HG02571 (cell line): Measurements from ENCODE around the gene MBP.
A peak's percentile ranks its signal among the peaks of the same experiment; 100 is the strongest.

Experiments
- ATAC-seq: cut with Tn5 transposase; IDR thresholded peaks from one replicate; pipeline ENCODE4 v1.9.1; 2021; ENCODE audit warnings: mild to moderate bottlenecking, moderate library complexity; ENCODE audit not compliant: unreplicated experiment

Gene MBP

DNA sequence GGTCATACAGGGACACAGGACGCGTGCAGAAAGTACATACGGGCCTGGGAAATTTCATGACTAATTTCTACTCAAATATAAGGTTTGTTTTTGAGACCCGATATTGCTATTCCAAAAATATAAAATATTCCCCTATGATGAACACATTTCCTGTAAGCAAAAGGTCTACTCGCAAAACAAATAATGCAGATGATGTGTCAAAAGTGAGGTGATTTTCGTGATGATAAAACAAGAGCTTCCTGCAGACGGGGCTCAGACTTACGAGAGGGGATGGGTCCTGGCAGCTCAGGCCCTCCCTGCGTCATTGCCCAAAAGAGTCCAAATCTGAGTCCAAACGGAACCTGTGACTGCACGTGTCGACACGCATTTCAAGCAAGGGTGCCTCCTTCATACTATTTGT lies 62.7 kb downstream of the MBP start:
- ATAC-seq = no peak

DNA sequence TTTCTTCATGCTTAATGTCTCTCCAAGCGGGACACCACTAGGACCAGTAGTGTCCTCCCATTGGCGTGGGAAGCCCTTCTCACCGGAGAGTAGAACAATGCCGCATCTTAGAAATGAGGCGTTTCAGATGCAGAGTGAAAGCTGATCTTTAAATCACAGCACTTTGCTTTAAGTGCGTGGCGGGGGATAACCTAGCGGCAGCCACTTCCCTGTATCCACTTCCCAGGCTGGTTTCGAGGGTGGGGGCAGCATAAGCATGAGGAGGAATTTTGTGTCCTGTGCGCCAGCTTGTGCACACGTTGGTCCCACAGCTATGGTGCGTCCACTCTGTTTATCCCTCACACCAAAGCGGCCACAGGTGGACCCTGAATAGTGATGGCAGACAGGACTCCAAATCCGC lies 63.1 kb downstream of the MBP start:
- no peak for ATAC-seq

DNA sequence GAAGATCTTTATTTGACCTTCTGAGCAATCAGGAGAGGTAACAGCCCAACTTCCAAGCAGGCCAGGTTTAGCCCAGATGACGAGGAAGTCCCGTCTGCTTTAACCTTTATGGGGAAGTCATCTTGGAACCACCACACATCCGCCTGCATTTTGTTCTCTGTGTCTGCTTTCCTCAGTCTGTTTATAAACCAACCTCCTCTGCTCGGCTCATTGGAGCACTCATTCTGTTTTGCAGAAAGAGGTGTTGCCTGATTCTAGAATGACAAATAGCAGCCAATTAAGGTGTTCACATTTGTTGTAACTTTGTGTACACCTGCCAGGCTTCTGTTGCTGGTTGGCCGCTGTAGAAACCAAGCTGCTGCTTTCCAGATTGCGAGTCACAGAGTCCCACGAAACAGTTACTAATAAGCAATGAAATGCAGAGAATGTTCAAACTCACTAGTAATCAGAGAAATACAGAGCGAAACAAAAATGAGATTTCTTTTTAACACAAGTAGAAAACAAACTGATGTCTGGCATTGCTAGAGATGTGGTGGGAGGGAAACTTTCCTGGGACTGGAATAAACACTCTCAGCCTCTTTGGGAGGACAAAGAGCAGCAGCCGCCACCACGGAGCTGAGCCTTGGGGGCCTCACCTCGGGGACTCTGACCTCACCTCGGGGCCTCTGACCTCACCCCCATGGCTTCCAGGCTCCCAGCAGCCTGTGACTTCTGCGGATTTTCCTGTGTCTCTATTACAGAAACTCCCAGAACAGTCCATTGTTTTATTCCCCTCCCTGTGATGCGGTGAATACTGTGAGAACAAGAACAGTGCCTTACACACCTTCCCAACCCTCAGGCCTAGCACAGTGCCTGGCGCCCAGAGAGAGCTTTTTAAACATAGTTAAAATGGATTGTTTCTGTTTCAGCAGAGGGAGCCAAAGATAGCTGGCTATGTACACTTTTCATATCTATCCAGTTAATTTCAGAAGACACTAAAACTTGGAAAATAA lies 64.0 kb downstream of the MBP start:
- no peak for ATAC-seq

DNA sequence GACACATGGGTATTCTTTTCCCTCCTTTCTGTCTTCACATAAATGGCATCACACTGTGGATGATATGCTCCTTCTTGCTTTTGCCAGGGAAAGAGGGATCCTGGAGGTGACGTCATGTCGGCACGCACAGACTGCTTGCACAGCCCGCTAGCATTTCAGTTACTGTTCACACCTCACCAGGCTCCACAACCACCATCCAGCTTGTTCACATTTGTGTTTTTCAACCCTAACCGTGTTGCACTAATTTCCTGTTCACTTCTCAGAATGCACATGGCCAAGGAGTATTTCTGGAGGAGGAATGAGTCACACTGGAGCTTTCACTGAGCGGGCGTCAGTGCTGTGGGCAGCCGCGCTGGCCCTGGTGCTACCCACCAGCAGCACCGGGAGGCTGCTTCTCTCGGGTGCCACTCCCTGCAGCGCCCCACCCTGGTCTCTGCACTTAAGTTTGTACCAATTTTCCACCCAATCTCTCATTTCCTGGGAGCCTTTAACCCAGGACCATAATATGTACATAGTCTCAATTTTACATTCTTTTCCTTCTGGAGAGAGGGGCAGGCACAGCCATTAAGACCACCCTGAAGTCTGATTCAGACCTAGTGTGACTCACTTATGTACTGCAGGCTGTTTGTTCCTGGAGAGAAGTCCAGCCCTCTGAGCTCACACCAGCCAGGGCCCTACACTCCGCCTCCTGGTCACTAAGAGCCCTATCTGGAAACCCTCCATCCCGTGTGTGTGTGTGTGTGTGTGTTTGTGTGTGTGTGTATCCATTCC lies 65.1 kb downstream of the MBP start:
- ATAC-seq = peak; percentile 35

DNA sequence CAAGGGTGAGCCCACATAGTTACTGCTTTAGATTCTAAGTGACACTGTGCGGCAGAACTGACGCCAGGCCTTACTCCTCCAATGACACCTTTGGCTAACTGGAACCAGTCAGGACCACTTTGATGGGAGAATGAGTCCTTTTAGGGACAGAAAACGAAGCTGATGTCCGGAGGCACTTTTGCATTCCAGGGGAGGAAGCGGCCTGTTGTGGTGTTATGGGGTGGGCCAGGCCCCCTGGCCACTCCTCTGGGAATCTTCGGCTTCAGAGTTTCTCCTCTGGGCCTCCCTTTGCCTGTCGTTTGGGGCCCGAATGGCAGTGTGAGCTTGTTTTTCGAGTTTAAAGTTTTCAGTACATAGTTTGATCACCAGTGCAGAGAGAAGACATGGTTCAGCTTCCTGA lies 65.9 kb downstream of the MBP start:
- ATAC-seq = no peak

DNA sequence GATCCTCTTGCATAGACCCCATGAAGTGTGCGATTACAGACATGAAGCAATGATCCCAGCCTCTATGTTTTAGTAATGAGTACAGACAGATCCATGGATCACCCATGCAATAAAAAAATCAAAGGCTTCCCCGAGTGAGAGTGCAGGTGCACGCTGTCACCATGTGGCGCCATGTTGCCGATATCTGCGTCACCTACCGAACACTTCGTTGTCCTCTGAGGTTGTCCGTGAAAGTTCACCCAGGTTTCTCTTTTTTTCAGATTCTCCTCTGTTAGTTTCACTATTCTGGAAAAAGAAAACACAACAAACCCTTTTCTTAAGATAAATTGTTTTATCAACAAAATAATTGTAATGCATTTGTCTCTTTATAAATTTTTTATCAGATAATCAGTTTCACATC lies 66.5 kb downstream of the MBP start:
- ATAC-seq = no peak

DNA sequence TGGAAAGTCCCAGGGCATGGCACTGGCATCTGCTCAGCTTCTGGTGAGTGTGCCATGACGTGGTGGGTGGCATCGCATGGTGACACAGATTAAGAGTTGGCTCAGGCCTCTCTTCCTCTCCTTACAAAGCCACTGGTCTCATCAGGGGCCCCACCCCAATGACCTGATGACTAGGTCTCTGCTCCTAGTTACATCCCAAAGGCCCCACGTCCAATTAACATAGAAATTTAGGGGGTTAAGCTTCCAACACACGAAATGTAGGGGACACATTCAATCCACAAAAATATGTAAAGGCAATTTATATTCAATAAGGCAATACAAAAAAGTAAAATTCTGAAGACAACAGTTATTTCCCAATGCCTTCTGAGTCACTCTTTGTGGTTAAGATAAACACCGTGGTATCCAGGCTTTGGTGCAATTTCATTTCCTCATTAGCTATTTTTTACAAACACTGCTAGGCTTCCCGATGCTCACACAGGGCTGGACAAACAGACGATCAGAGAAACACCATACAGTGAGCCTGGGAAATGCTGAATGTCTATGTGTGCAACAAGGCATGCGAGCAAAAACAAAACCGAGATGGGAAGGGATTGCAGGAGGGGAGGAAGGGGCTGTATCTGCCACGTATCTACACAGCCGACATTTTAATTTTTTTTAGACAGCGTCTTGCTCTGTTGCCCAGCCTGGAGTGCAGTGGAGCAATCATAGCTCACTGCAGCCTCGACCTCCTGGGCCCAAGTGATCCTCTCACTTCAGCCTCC lies 67.2 kb downstream of the MBP start:
- ATAC-seq = no peak

DNA sequence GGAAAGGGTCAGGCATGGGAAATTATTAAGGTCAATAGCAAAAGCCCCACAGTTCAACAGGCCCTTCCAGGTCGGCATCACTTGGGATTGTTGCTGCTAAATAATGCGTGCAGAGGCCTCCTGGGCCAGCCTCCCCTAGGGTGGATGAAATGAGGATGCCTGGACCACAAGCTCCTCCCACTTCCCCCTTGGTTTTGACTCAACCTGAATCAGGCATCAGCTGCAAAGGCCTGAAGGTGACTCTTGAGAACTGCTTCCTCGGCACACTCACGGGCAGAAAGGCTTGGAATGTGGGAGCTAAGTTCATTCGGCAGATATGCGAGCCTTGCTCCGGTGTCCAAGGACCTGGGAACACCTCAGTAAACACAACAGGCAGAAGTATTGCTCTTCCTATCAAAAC lies 69.3 kb downstream of the MBP start:
- ATAC-seq = peak; percentile 44

DNA sequence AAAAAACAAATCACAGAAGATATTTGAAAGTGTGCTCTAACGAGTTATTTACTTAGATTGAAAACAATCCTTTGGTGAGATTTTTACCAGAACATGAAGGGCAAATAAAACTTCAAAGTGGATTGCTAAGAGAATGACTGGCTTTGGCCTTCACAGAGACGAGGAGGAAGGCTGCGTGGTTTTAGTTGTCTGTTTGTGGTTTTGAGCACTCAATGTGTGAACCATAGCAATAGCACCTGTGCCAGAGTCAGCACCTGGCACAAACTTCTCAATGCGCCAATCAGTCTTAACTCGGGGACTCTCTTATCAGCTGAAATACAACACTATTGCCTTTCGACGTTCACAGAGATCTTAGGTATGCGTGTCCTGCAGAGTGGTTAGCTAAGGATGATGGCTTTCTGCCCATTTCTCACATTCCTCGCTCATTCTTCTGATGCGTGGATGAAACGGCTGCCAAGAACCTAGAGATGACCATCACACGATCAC lies 70.0 kb downstream of the MBP start:
- ATAC-seq = peak; percentile 47

DNA sequence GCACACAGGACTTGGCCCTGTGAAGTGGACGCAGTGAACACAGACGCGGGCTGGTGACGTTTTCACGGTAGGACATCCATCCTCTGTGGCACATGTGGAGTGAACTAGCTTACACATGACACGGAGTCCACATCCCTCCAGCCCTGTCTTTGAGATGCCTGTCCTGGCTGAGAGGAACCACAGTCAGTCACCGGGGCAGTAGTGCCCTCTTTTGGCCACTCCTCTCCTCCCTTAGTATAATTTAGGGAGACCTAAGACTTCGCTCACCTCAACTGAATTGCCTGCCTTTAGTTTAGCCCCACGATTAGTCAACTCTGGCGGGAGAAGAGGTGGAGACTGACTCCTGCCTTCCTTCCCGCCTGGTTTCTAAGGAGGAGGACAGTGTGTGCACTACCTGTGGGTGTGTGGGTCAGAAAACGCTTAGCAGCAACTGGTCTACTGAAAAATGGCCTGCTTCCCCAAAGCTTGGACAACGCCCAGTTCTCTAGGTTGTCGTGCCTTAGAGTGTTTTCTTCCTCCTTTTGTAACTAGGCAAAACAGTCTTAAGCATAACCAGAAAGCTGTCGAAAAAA lies 70.6 kb downstream of the MBP start:
- ATAC-seq = peak; percentile 34

DNA sequence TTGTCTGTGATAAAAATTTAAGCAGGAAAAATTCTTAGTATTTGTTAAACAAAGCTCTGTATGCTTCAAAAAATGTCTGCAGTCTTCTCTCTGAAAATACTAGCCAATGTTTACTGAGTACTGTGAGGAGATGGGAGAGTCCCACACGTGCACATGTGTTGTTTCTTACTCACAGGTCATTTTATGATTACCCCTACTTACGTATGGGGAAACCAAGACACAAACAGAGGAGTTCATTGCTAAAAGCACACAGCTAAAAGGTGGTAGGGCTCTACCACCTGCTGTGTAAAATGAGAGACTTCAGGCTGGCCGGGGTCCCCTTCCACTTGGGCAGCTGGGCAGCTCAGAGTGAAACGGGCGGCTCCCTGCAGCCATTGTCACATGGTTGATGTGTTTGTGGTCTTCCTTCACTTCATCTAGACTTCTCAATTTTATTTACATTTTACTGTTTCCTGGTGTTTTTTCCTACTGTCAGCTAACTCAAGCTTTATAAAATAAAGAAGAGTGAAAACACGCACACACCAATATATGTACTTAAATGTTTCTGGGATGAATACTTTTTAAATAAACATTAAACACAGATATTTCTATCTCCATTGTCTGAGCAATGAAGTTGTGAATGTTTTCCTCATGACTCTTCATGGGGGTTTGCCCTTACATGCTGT lies 71.2 kb downstream of the MBP start:
- no peak for ATAC-seq

DNA sequence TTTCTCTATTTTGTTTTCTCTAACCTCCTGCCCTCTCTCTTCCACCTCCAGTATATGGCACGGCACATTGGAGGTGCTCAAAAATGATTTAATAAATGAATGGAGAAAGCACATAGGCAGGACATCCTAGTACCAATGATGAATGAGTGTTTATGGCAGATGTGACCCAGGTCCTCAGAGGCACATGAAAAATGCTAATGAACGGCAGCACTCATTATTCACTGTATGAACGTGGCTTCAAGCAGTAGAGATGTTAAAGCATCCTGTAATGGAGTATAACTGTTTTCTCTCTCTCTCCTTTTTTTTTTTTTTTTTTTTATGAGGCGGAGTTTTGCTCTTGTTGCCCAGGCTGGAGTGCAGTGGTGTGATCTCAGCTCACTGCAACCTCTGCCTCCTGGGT lies 72.4 kb downstream of the MBP start:
- ATAC-seq = no peak

DNA sequence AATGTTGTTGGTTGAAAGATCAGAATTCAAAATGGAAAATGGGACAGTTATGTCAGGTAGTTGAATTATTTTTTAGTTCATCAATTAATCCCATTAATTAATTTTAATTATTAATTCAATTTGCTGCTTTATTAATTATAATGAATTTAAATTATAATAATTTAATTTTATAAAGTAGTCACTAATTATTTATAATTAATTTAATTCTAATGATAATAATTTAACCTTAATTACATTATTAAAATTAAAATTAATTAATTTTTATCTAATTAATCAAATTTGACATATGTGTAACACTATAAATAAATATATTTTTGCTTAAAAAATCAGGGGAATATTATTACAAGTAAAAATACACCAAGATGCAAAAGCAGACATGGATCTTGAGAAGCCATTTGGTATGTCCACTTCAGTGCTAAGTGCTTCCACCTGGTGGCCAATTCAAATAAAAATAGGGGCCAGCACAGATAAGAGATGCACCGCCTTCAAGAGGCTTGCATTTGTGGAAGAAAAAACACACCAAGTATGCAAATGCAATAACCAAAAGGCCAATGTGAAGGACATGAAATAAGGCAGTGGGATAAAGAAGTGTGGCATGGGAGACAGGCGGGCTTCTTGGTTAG lies 73.2 kb downstream of the MBP start:
- no peak for ATAC-seq

DNA sequence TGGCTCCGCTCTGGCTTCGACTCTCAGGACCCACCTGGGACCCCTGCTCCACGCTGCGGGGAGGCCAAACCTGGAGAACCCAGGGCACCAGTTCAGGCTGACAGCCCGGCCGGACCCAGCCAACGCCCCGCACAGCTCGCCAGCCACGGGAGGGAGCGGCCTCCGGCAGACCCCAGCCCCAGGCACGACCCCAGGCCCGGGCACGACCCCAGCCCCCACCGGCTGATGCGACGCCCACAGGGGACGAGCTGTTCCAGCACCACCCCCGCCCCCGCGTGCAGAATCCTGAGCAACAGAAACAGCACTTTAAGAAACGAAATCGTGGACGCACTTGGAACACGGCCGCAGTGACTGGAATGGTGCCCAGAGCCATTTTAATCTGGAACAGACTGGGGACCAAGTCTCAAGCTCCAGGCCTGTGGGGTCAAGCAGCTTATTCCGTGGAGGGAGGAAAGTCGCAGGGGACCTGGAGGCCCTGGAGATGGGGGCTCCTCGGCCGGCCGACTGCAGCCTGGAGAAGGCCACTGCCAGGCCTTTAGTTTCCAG lies 74.2 kb downstream of the MBP start:
- no peak for ATAC-seq

DNA sequence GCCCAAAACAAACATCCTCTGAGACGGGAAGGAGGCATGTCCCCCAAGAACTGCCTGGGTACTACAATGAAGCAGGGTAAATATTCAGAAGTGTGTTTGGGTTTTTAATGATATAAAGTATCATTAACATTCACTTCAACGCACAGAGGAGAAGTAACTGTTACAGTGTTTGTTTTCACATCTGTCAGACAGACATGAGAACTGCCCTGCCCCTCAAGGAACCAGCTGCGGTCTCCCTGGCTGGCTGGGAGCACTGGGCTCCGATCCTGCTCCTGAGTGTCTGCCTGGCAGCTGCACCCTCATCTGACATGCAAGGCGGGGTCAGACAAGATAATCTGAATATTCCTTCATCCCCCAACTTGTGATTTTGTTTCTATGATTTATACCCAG lies 75.6 kb downstream of the MBP start:
- ATAC-seq = no peak

DNA sequence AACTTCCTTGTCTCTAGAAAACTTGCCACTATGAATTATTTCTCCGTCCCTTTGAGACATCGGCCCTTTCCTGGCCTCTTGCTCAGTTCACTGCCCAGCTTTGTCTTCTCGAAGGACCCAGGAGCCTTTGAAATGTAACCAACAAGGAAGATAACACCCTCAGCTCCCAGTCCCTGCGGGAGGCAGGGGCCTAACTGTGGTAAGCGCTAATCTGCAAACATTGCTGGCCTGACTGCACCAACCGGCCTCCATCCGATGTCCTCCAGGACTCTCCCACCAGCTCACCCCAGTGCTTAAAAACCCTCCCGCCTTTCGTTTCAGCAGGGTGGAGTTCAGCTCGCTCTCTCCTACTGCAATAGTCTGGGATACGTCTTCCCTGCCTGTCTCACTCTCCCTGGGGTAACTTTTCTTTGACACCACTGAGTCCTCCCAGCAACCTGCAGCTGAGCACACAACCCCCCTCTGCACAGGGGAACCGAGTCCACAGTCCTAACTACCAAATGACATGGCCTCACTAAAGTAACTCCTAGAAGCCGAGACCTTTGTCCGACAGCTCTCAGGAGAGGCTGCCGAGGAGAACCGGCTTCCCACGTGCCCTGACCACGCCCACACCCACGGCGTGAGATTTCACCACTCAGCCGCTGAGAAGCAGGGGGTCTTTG lies 76.1 kb downstream of the MBP start:
- no peak for ATAC-seq

DNA sequence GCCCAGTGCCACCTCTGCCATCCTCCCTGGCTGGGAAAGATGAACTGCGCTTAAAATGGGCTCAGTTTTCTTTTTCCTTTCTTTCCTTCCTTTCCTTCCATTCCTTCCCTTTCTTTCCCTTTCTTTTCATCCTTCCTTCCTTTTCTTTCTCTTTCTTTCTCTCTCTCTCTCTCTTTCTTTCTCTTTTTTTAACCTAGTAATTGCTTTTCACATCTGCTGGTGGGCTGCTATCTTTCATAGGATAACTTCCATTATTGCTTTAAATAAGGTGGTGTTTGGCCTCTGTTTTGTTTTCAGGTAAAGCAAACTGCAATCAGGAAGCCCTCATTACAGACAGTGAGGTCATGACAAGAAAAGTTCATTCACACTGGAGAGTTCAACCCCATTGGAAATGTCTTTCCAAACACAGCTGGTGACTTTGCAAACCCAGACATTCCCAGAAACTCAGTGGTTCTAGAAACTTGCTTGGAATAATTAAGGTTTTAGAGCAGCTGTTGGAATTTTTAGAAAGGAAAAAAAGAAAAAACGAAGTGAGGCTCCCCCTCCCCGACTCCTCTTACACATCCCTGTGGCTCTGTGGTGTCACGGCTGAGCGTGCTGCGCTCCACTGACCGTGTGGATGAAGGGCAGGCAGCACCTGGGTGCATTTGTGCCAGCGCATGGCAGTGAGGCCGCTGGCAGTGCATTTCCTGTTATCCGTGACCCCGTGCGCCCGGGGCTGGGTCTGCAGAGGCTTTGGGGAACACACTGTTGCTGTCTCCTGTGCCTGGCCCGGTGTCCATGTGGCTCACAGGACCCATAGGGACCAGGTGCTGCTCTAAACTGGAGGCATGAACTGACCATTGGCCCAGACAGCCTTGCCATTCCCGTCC lies 76.9 kb downstream of the MBP start:
- no peak for ATAC-seq
